Stimulated activated CD8-positive, alpha-beta memory T cell treated with anti-CD3 and anti-CD28 coated beads, Interleukin-15, amount 100 ng/mL, for 48 hours (primary cell): ENCODE measurements around the gene PIBF1.
"Not testable (repeated sequence)": the region's sequence is repeated elsewhere in the genome, so short reads cannot be mapped to it uniquely, and the experiment has no call there.

Experiments
- DNase-seq, 2 donors: peaks; one replicate each; pipeline ENCODE4 v3.0.0-alpha.2; 2020; ENCODE audit warnings: low read depth in 2 of 2

Gene PIBF1

DNA sequence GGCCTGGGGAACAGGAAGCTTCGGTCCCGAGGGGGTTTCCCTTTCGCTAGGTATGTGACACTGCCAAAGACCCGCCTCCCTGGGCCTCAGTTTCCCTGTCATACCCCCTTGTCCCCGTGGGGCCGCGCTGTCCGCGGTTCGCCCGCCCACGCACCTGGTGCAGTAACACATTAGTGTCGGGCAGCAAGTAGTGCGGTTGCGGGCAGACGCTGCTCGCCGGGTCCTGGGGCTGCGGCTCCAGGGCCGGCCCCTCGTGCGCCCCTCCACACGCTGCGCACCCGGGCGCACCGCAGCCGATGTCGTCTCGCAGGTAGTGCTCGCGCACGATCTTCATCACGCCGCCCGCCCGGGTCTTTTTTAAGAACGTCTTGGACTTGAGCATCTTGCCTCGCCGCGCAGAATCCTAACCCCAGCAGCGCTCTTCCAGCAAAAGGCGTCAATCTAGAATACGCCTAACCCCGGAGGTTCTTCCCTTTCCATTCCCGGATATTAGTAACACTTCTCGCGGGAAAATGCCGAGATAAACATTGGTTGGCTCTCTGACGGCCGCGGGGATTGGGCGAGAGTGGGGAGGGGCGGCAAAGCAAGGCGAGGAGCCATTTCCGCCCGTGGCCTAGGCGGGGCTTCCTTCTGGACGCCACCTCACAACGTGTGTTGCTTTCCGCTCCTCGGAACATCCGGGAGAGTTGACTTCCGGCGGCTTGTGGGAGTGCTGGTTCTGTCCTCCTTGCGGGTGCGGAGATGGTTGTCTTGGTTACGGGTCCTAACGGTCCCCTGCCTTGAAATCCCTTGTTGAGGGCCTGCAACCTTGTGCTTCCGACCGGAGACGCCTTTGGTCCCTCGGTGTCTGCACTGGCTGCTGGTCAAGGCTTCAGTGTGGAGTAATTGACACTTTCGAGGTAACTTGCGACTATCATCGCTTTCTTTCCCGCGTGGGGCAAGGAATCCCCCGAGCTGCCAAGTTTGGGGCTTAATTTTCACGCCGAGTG lies at the start of gene PIBF1, which contains the start of gene DIS3:
Gene PIBF1, plus strand, starts transcription at position 683 of the 989 bp plus-strand sequence. CDS start 1,337 bp downstream, outside the sequence.
Gene DIS3, minus strand, starts transcription at position 450 of the 989 bp plus-strand sequence. Its CDS starts 68 bp downstream, at position 382.
- DNase-seq = peak; percentile 95 to 96

DNA sequence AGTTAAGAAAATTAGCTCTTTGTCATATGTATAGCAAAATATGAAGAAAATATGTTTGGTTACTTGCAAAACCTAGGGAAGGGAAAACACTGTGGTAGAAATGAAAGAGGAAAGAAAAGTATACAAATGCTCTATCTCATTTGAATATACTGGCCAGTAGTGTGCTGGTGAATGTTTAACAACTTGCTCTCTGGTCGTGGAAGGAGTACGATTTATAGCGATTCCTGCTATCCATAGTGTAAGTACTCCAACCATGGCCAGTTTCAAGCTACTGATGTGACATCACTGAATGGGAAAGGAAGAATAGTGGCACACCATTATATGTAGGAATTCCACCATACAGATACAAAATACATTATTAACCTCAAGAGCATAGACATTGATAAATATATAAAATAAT lies 44.9 kb upstream of the PIBF1 start:
- no peak for DNase-seq

- DNase-seq = no peak
Measured at GRCh38 chr13:72740015-72740414, 41.9 kb upstream of the PIBF1 start.

DNA sequence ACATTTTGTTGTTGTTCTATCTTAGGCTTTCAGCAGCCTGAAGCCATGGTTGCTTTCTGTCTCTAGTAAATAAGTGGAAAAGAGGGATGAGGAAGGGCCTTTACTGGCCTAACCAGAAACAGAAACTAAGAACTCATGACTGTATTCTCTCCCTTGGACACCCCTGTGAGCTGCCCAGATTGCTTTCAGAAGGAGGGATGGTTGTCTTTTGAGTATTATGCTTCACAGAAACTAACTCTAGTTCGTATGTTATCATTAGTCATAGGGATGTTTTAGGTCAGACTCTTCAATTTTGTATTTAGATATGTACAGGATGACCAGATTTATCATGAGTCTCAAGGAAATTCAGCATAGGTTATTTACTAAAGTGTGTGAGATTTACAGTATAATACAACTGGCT lies 36.7 kb upstream of the PIBF1 start:
- DNase-seq = no peak

DNA sequence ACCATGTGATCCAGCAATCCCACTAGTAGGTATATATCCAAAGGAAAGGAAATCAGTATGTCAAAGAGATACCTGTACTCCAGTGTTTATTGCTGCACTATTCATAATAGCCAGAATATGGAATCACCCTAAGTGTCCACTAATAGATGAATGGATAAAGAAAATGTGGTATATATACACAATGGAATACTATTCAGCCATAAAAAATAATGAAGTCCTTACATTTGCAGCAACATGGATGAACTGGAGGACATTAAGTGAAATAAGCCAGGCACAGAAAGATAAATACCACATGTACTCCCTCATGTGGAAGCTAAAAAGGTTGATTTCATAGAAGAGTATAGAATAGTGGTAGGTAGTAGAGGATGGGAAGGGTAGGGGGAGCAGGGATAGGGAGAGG lies 30.7 kb upstream of the PIBF1 start:
- DNase-seq = no peak

GRCh38 chr13:72754111-72754510 lies 27.8 kb upstream of the PIBF1 start:
- DNase-seq = no peak

DNA sequence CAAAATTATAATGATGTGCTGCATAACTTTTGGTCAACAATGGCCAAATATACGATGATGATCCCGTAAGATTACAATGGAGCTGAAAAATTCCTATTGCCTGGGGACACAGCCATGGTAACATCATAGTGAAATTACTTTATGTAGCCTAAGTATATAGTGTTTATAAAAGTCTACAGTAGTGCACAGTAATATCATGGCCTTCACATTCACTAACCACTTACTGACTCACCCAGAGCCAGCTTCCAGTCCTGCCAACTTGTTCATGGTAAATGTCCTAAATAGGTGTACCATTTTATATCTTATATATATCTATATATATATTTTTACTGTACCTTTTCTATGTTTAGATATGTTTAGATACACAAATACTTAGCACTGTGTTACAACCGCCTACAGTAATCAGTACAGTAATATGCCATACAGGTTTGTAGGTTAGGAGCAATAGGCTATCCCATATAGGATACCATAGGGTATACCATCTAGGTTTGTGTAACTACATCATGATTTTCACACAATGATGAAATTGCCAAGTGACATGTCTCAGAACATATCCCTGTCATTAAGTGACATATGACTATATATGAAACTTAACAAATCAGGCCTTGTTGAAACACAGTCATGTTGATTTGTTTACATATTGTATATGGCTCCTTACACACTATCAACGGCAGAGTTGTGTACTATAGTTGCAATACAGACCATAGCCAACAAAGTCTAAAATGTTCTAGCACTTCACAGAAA lies 24.0 kb upstream of the PIBF1 start:
- no peak for DNase-seq

DNA sequence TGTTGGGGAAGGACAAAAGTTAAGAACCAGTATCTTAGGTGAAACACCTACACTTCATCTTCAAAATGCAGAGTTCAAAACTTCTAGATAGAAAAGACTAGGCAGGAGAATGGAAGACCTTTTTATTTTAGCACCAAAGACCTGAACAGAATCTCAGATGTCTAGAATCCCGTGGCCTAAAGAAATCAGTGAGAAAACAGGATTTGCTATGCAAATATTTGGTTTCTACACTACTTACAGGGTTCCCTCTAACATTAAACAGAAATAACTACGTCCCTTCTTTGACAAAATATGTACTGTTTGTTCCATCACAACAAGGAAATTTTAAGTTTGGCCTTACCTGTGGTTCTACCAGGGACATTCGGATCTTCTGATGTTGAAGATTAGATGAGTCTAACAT lies 21.7 kb upstream of the PIBF1 start:
- DNase-seq = no peak

- DNase-seq = no peak
Measured at GRCh38 chr13:72763411-72763810, 18.5 kb upstream of the PIBF1 start.

- no peak for DNase-seq
Measured at GRCh38 chr13:72774019-72774418, 7.9 kb upstream of the PIBF1 start.

- no peak for DNase-seq
Measured at GRCh38 chr13:72782717-72783116, 784 bp downstream of the PIBF1 start.

GRCh38 chr13:72784679-72785078 lies 2.7 kb downstream of the PIBF1 start:
- DNase-seq = not testable (repeated sequence)

DNA sequence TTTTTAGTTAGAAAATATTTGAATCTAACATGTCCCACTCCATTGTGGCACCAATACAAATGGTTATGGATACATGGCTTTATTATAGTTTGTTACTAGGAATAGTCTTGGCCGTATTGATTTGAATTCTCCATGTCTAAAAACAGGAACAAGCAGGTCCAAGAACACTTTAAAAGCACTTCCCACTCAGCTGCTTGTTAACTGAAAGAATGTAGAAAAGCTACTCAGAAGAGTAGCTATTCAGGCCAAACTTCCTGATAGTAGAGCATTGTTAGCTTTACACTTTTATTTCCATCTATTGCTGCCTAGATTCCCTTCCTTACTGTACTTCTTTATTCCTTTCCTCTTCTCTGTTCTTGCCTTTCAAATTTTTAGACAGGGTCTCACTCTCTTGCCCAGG lies 6.9 kb downstream of the PIBF1 start:
- no peak for DNase-seq

DNA sequence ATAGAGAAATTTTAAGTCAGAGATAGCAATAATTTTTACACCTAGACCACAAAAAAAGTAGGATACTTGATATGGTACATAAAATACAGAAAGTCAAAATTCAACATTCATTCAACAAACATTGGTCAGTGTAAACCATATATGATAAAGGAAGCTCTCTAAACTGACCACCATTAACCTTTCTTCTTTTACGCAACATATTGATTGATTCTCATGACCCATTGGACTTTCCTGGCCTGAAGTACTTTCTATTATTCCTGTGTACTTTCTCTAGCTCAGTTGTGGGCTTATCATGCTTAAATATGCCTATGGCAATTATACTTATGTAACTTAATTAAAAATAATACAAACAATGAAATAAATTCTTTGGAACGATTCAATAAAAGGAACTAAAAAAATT lies 10.7 kb downstream of the PIBF1 start:
- DNase-seq = no peak

- DNase-seq = no peak
Measured at GRCh38 chr13:72798817-72799216, 16.9 kb downstream of the PIBF1 start.

DNA sequence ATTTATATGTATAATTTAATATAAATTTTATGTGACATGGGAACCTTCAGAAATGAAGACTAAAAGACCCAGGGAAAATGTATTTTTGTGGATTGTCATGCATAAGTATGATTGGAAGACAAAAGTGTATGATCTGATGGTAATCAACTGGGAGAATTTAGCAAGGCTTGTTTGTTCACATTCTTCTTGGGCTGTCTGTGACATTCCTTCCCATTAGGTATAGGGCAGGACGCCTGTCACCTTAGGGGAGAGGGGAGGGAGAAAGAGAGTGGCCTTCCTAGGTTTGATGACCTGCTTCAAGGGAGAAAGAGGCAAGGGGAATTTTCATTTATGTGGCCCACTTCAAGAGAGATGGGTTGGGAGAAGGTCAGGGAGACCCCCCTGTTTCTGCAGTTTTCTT lies 22.4 kb downstream of the PIBF1 start:
- no peak for DNase-seq

- no peak for DNase-seq
Measured at GRCh38 chr13:72805676-72806346, 23.9 kb downstream of the PIBF1 start.

DNA sequence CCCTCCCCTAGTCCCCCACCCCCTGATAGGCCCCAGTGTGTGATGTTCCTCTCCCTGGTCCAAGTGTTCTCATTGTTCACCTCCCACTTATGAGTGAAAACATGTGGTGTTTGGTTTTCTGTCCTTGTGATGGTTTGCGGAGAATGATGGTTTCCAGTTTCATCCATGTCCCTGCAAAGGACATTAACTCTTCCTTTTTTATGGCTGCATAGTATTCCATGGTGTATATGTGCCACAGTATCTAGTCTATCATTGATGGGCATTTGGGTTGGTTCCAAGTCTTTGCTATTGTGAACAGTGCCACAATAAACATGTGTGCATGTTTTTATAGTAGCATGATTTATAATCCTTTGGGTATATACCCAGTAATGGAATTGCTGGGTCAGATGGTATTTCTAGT lies 24.6 kb downstream of the PIBF1 start:
- not testable (repeated sequence) for DNase-seq

DNA sequence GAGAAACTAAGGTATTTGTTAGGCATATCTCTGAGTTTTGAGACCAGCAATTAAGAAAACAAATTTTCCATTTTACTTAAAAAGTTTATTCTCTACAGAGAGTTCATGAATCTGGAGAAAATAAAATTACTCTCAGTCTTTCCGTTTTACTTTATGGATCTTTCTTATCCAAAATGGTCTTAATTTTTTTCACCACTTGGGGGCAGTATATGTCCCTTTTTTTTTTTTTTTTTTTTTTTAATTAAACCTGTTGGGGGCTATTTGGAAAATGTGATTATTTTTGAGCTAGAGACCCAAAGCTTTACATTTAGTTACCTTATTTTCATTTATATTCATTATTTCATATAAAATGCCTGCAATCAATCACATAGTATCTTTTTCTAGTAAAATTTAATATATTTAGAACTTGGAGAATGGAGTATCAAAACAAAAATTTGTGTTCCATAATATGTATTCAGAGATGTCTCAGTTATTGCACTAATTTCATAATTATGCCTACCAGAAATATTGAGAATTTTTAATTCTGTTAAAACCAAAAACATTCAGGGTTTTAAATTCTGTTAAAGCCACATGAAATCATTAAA lies 27.1 kb downstream of the PIBF1 start:
- no peak for DNase-seq

DNA sequence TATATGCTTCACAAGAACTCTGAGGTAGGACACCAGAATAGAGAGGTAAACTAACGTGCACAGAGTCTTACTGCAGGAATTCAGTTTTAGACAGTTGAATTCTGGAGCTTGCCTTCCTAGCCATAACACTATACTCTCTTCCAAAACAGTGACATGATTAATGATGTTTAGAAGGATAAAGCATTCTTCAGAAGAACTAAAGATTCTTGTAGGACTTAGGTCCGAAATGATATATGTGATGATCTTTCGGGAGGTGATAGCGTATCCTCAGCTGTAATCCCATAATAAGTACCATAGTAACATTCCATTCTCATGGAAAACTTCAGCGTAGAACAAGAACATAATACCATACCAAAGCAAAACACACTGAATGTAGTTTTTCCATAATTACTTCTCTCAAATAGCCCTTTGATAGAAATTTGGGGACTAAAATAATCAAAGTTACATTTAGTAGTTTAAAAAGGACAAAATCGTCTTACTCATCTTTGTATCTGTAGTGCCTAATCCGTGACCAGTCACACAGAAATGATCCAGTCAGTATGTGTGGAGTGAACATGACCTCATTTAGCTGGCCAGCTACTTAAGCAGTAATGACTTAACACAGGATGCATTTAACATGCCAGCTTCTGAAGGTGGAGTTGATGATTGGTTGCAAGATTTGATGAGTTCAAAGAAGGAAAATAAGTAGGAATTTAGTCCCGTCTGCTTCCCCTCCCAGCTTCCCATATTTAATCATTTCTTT lies 38.4 kb downstream of the PIBF1 start:
- no peak for DNase-seq

- no peak for DNase-seq
Measured at GRCh38 chr13:72820898-72821279, 39.0 kb downstream of the PIBF1 start.
